Fibroblast of the aortic adventitia (primary cell): ENCODE data around the gene SARNP. TPM values are rescaled to one million over a fixed set of nuclear protein-coding genes. Genes with fewer than 3 reads are reported as not detected.

ENCODE experiments used
- DNase-seq: peaks from one replicate; pipeline ENCODE4 v3.0.0-alpha.2; 2010; ENCODE audit warnings: low read depth
- H3K4me3 ChIP-seq: 2 replicates; pipeline ENCODE4 v1.5.1; 2011; ENCODE audit warnings: low read depth, mild to moderate bottlenecking, control low read depth, low read length, moderate library complexity
- CTCF ChIP-seq: IDR thresholded peaks from 2 replicates; pipeline ENCODE4 v1.5.1; 2011; ENCODE audit warnings: mild to moderate bottlenecking, low read length, control low read depth, inconsistent platforms; ENCODE audit not compliant: insufficient read depth
- total RNA-seq: library from RNA; depleted of rRNA; stranded (reverse); fragments of >200 nt; gene quantifications from 2 replicates; pipeline ENCODE4 v1.2.3, GENCODE V29; 2012; ENCODE audit warnings: low replicate concordance

Gene SARNP
- total RNA-seq, 1 donor: 84.6 TPM

- TF ChIP-seq CTCF: no peak
Observed at GRCh38 chr12:55744340-55745030, 73.0 kb downstream of the SARNP start.

GRCh38 chr12:55743406-55744339 is 73.9 kb downstream of the SARNP start:
- peak; percentile 59 for DNase-seq
- peak; percentile 7 for TF ChIP-seq CTCF
- peak overlapping the region; percentile 80 for H3K4me3 ChIP-seq

More at GRCh38 chr12:55744340-55745030, 73.0 kb downstream of the SARNP start:
- no peak for DNase-seq
- peak overlapping the region; percentile 80 for H3K4me3 ChIP-seq

- peak within 1 kb of the TSS; percentile 80 for H3K4me3 ChIP-seq
- TF ChIP-seq CTCF: no peak
- peak; percentile 73 for DNase-seq
Observed at GRCh38 chr12:55742719-55743405, 74.7 kb downstream of the SARNP start, which contains the start of gene GDF11. Gene GDF11 (plus strand): TSS chr12:55743122. CDS start chr12:55743317, 195 bp downstream.

- TF ChIP-seq CTCF: no peak
- H3K4me3 ChIP-seq: peak overlapping the region; percentile 62
- DNase-seq: no peak
Observed at GRCh38 chr12:55741931-55742680, 75.4 kb downstream of the SARNP start.

- no peak for DNase-seq
- H3K4me3 ChIP-seq: no peak overlapping the region
- no peak for TF ChIP-seq CTCF
Observed at GRCh38 chr12:55739025-55739378, 78.5 kb downstream of the SARNP start.
